NT2/D1 (cell line): ENCODE results near the gene CERCAM.

Source experiments
- SUZ12 ChIP-seq: IDR thresholded peaks from 2 replicates; pipeline ENCODE4 v1.6.1; 2011; ENCODE audit not compliant: insufficient read length, insufficient read depth; ENCODE audit errors: extremely low read depth
- YY1 ChIP-seq: IDR thresholded peaks from 2 replicates; pipeline ENCODE4 v1.6.1; 2011; ENCODE audit not compliant: insufficient read length, insufficient read depth
- ZNF274 ChIP-seq: IDR thresholded peaks from 2 replicates; pipeline ENCODE4 v1.6.1; 2011; ENCODE audit warnings: mild to moderate bottlenecking, low read depth, low read length

GRCh38 chr9:128396970-128397613 lies 23.6 kb upstream of the CERCAM start:
- no peak for TF ChIP-seq YY1
- TF ChIP-seq SUZ12: no peak
- no peak for TF ChIP-seq ZNF274
